GM12878 (cell line): ENCODE data around the gene CLEC16A. TPM values are rescaled to one million over a fixed set of nuclear protein-coding genes. Genes with fewer than 3 reads are reported as not detected.

Experiments
- ATAC-seq: fragments of 200-7000 bp; cut with Tn5 transposase; 3 replicates; pipeline ENCODE4 v1.9.1; 2020; ENCODE audit warnings: mild to moderate bottlenecking, moderate library complexity
- BruUV-seq: library from RNA; stranded (reverse); fragments of 400-500 nt; replicated peaks from 2 replicates; lab custom pipeline; 2021; lab: Mats Ljungman, UMichigan
- CTCF ChIA-PET: fragments of 300-600 bp; sonication (Branson Sonifier 250); formaldehyde crosslinking; extraction: SDS; loops from one replicate; lab custom pipeline; 2021; ENCODE audit warnings: inconsistent platforms; lab: Yijun Ruan, JAX
- POLR2A ChIA-PET: fragments of 350-600 bp; formaldehyde crosslinking; extraction: SDS; loops from one replicate; lab custom pipeline; 2021; ENCODE audit warnings: inconsistent platforms; lab: Charles Lee
- RAD21 ChIA-PET: fragments of 300-600 bp; sonication (Branson Sonifier 250); formaldehyde crosslinking; loops from one replicate; lab custom pipeline; 2023; ENCODE audit warnings: antibody characterized with exemption; ENCODE audit not compliant: unreplicated experiment; lab: Charles Lee
- SMC1A ChIA-PET: fragments of 300-600 bp; sonication (Branson Sonifier 250); formaldehyde crosslinking; loops from one replicate; lab custom pipeline; 2023; ENCODE audit not compliant: unreplicated experiment, uncharacterized antibody; lab: Charles Lee
- DNase-seq: peaks from one replicate; pipeline ENCODE4 v3.0.0-alpha.2; 2011; ENCODE audit warnings: low read depth, low spot score
- FAIRE-seq: peaks from 3 replicates; lab custom pipeline; 2011; peaks lifted over from hg19 to GRCh38; lab: Jason Lieb, UNC
- H2AFZ ChIP-seq: 2 replicates; pipeline ENCODE4 v1.6.0; 2011; ENCODE audit warnings: low read depth, low read length, control low read depth; ENCODE audit not compliant: control insufficient read depth
- H3K27ac ChIP-seq: 2 replicates; pipeline ENCODE4 v1.5.1; 2011; ENCODE audit warnings: control low read depth; ENCODE audit not compliant: control insufficient read depth, insufficient read depth
- H3K27me3 ChIP-seq, 2 experiments: replicated peaks in 1 of 2; 2 replicates each; pipeline versions ENCODE4 v1.6.0 to v1.6.1; 2011; ENCODE audit warnings: low read length in 1 of 2; ENCODE audit not compliant: control insufficient read depth in 2 of 2, insufficient read depth in 2 of 2
- H3K36me3 ChIP-seq, 2 experiments: 2 replicates each; pipeline ENCODE4 v1.5.1; 2011; ENCODE audit warnings: low read length in 1 of 2; ENCODE audit not compliant: control insufficient read depth in 2 of 2, insufficient read depth in 2 of 2
- H3K4me1 ChIP-seq: 2 replicates; pipeline ENCODE4 v1.6.1; 2011; ENCODE audit warnings: mild to moderate bottlenecking, low read length, moderate library complexity, mixed read lengths; ENCODE audit not compliant: control insufficient read depth, insufficient read depth
- H3K4me2 ChIP-seq: 2 replicates; pipeline ENCODE4 v1.6.0; 2011; ENCODE audit warnings: control low read depth; ENCODE audit not compliant: control insufficient read depth, insufficient read depth
- H3K4me3 ChIP-seq: fragments of 200-600 bp; sonication (generic); 2 replicates; pipeline ENCODE4 v1.5.1; 2016
- H3K79me2 ChIP-seq: 2 replicates; pipeline ENCODE4 v1.6.0; 2011; ENCODE audit warnings: low read length; ENCODE audit not compliant: control insufficient read depth, insufficient read depth
- H3K9ac ChIP-seq: 2 replicates; pipeline ENCODE4 v1.8.0; 2011; ENCODE audit warnings: low read length, control low read depth, mixed read lengths; ENCODE audit not compliant: control insufficient read depth, insufficient read depth
- H3K9me3 ChIP-seq: replicated peaks from 3 replicates; pipeline ENCODE4 v1.5.1; 2011; ENCODE audit warnings: mild to moderate bottlenecking, low read length; ENCODE audit not compliant: control insufficient read depth, insufficient read depth
- H4K20me1 ChIP-seq: 2 replicates; pipeline ENCODE4 v1.6.0; 2011; ENCODE audit not compliant: control insufficient read depth, insufficient read depth
- CHD4 ChIP-seq: fragments of 200-600 bp; sonication (generic); IDR thresholded peaks from 2 replicates; pipeline ENCODE4 v1.6.1; 2016; ENCODE audit warnings: mild to moderate bottlenecking
- DPF2 ChIP-seq: fragments of 450-650 bp; IDR thresholded peaks from 2 replicates; pipeline ENCODE4 v1.6.1; 2017; ENCODE audit warnings: mild to moderate bottlenecking
- HDGF ChIP-seq: fragments of 450-650 bp; IDR thresholded peaks from 2 replicates; pipeline ENCODE4 v1.6.1; 2016; ENCODE audit warnings: antibody characterized with exemption
- NBN ChIP-seq: fragments of 450-650 bp; IDR thresholded peaks from 2 replicates; pipeline ENCODE4 v1.6.1; 2016
- SKIL ChIP-seq: fragments of 450-650 bp; IDR thresholded peaks from 2 replicates; pipeline ENCODE4 v1.6.1; 2017; ENCODE audit warnings: mild to moderate bottlenecking, low read depth, inconsistent platforms; ENCODE audit not compliant: poor library complexity, severe bottlenecking
- STAT1 ChIP-seq: fragments of 450-650 bp; conservative IDR thresholded peaks from 2 replicates; pipeline ENCODE4 v1.6.1; 2014; ENCODE audit warnings: antibody characterized with exemption, mild to moderate bottlenecking
- SUPT20H ChIP-seq: IDR thresholded peaks from 2 replicates; pipeline ENCODE4 v1.6.1; 2011; ENCODE audit warnings: low read depth, mild to moderate bottlenecking, low read length, moderate library complexity, borderline replicate concordance; ENCODE audit not compliant: control insufficient read depth
- WGBS: methylation state at CpG from one replicate; pipeline ENCODE4 v1.1.6; 2016; ENCODE audit warnings: low lambda C conversion rate; ENCODE audit not compliant: insufficient replicate concordance, insufficient coverage; ENCODE audit errors: missing lambda C conversion rate; 5-methylcytosine and 5-hydroxymethylcytosine counted together
- in situ Hi-C: fragments of 300-500 bp; cut with MboI; formaldehyde crosslinking; loops from 9 replicates; pipeline ENCODE4 v1.14.3; 2018; ENCODE audit warnings: mixed read lengths
- intact Hi-C: fragments of 100-400 bp; cut with micrococcal nuclease; formaldehyde crosslinking; loops from one replicate; pipeline ENCODE4 v1.14.2; 2022; ENCODE audit not compliant: unreplicated experiment
- polyA plus RNA-seq, 11 experiments: library from polyadenylated mRNA; depleted of rRNA in 4 of 11; unstranded in 6 of 11; stranded (reverse) in 5 of 11; fragments of >200 nt; fragmentation: Nextera tagmentation in 4 of 11; fragmentation: Illumina TruSeq in 1 of 11; extraction: Ambion mirVana in 4 of 11; extraction: Trizol in 1 of 11; gene quantifications; 1 replicate in 1 of 11; 2 replicates in 10 of 11; pipeline versions ENCODE4 v1.2.1 to v1.2.3, GENCODE V29; 2011 to 2016; ENCODE audit warnings: inconsistent platforms in 2 of 11, missing spikeins in 2 of 11, low read depth in 1 of 11
- total RNA-seq, 4 experiments: library from RNA; depleted of rRNA in 3 of 4; stranded (reverse); fragments of >200 nt in 3 of 4; fragmentation: Illumina TruSeq in 1 of 4; extraction: Trizol in 1 of 4; gene quantifications; 2 replicates each; pipeline versions ENCODE4 v1.2.1 to v1.2.3, GENCODE V29; 2013 to 2021

The CLEC16A gene
- total and polyA plus RNA-seq, 10 of the 15 experiments (the other 5 are each of a cell fraction or from before 2014, with no cell fraction given), result 1.5 to 28.8 (median 19.2) TPM

GRCh38 chr16:11042191-11042590 is 97.8 kb downstream of the CLEC16A start:
- SMC1A ChIA-PET, result interaction anchor here (1.1 kb wide), 1 partner anchor 10 kb away, joined by 3 read pairs; no protein-coding TSS in a partner anchor
- H2AFZ ChIP-seq, result no peak overlapping the region
- WGBS, result 96% methylated on average over 11 of the region's 11 CpGs
- H3K4me2 ChIP-seq, result no peak overlapping the region
- TF ChIP-seq STAT1 (no peak), NBN (no peak), HDGF (no peak), SKIL (no peak), CHD4 (no peak), SUPT20H (no peak), DPF2 (no peak)
- TF ChIP-seq, all 136 proteins: peak for 0
- intact Hi-C loops, result no loop called here
- ATAC-seq (no peak), DNase-seq (no peak), FAIRE-seq (no peak)
- ChIA-PET CTCF (no interaction called here), POLR2A (interaction anchor here (0.6 kb wide), 1 partner anchor 64 kb away, joined by 3 read pairs; no protein-coding TSS in a partner anchor), RAD21 (no interaction called here)
- H3K4me1 ChIP-seq, result no peaks in the 10 kb centered on the region
- H3K36me3 ChIP-seq, result peaks cover 9 to 15% of the 10 kb centered on the region in 2 experiments; a peak in 3 of 4 replicates
- H3K27me3 ChIP-seq, result no peaks in the 10 kb centered on the region
- no peak overlapping the region for H3K4me3 ChIP-seq
- no peak overlapping the region for H3K9ac ChIP-seq
- H3K79me2 ChIP-seq, result no peaks in the 10 kb centered on the region
- no peaks in the 10 kb centered on the region for H4K20me1 ChIP-seq
- no peak overlapping the region for H3K27ac ChIP-seq
- H3K9me3 ChIP-seq, result no peaks in the 10 kb centered on the region
- in situ Hi-C loops, result no loop called here
- BruUV-seq, result no TSS peak
